HepG2 (cell line): Measurements from ENCODE around the gene TMEM144. TPM values are rescaled to one million over a fixed set of nuclear protein-coding genes. Genes with fewer than 3 reads are reported as not detected.

Experiments
- ATAC-seq: fragments of 200-7000 bp; cut with Tn5 transposase; 3 replicates; pipeline ENCODE4 v1.9.1; 2020; ENCODE audit warnings: mild to moderate bottlenecking, moderate library complexity
- BruUV-seq: library from RNA; stranded (reverse); fragments of 400-500 nt; replicated peaks from 2 replicates; lab custom pipeline; 2021; lab: Mats Ljungman, UMichigan
- CTCF ChIA-PET: fragments of 300-600 bp; formaldehyde crosslinking; extraction: SDS; loops from one replicate; lab custom pipeline; 2021; ENCODE audit warnings: low total read pairs, inconsistent platforms, low intra/inter-chr PET ratio; lab: Yijun Ruan, JAX
- POLR2A ChIA-PET: fragments of 350-600 bp; sonication (Branson Sonifier 250); formaldehyde crosslinking; loops from one replicate; lab custom pipeline; 2020; ENCODE audit warnings: antibody characterized with exemption, inconsistent platforms; lab: Yijun Ruan, JAX
- DNase-seq: peaks from one replicate; pipeline ENCODE4 v3.0.0-alpha.2; 2015; ENCODE audit warnings: low spot score
- FAIRE-seq: peaks from 3 replicates; lab custom pipeline; 2011; peaks lifted over from hg19 to GRCh38; lab: Jason Lieb, UNC
- H2AFZ ChIP-seq: one replicate; pipeline ENCODE4 v1.6.1; 2011; ENCODE audit warnings: low read length, inconsistent platforms
- H3K27ac ChIP-seq: fragments of 300-600 bp; 3 replicates; pipeline ENCODE4 v1.8.0; 2011; ENCODE audit warnings: mixed run types, mild to moderate bottlenecking, mixed read lengths, low read length, inconsistent platforms; ENCODE audit not compliant: insufficient read depth; ENCODE audit errors: extremely low read length
- H3K27me3 ChIP-seq, 2 experiments: fragments of 200-600 bp in 1 of 2; 2 replicates in 1 of 2; 3 replicates in 1 of 2; pipeline versions ENCODE4 v1.6.0 to v1.8.0; 2011; ENCODE audit warnings: low read length in 2 of 2, mild to moderate bottlenecking in 2 of 2, moderate library complexity in 2 of 2, inconsistent platforms in 1 of 2; ENCODE audit not compliant: insufficient read depth in 2 of 2, control insufficient read depth in 1 of 2
- H3K36me3 ChIP-seq, 2 experiments: fragments of 200-600 bp in 1 of 2; replicated peaks in 1 of 2; 2 replicates in 1 of 2; 3 replicates in 1 of 2; pipeline versions ENCODE4 v1.5.1 to v1.8.0; 2011; ENCODE audit warnings: low read length in 2 of 2, inconsistent platforms in 1 of 2; ENCODE audit not compliant: insufficient read depth in 2 of 2, control insufficient read depth in 1 of 2
- H3K4me1 ChIP-seq: 2 replicates; pipeline ENCODE4 v1.5.1; 2012; ENCODE audit warnings: low read length, inconsistent platforms; ENCODE audit not compliant: insufficient read depth
- H3K4me2 ChIP-seq: 2 replicates; pipeline ENCODE4 v1.6.0; 2011; ENCODE audit warnings: low read depth, low read length, inconsistent platforms
- H3K4me3 ChIP-seq, 3 experiments: fragments of 200-600 bp in 1 of 3; sonication (generic), shearing (Covaris generic) in 1 of 3; replicated peaks in 1 of 3; 2 replicates each; pipeline ENCODE4 v1.5.1; 2011 to 2016; ENCODE audit warnings: low read length in 3 of 3, inconsistent platforms in 2 of 3, low read depth in 2 of 3, mild to moderate bottlenecking in 2 of 3, control low read depth in 1 of 3, mixed read lengths in 1 of 3; ENCODE audit not compliant: insufficient read depth in 1 of 3
- H3K79me2 ChIP-seq: one replicate; pipeline ENCODE4 v1.6.1; 2011; ENCODE audit warnings: low read length, inconsistent platforms; ENCODE audit not compliant: insufficient read depth
- H3K9ac ChIP-seq: 2 replicates; pipeline ENCODE4 v1.6.0; 2011; ENCODE audit warnings: mild to moderate bottlenecking, low read depth, low read length, inconsistent platforms; ENCODE audit not compliant: insufficient read depth
- H3K9me3 ChIP-seq: 2 replicates; pipeline ENCODE4 v1.5.1; 2012; ENCODE audit warnings: mild to moderate bottlenecking, low read length
- H4K20me1 ChIP-seq: 2 replicates; pipeline ENCODE4 v1.6.0; 2011; ENCODE audit warnings: inconsistent platforms, mild to moderate bottlenecking, low read length, moderate library complexity; ENCODE audit not compliant: insufficient read depth
- ATRX ChIP-seq: sonication (generic); formaldehyde crosslinking; IDR thresholded peaks from 2 replicates; pipeline ENCODE4 v1.4.0; 2020; ENCODE audit warnings: missing genetic modification reagents, borderline replicate concordance
- KIAA2018 ChIP-seq: sonication (generic); formaldehyde crosslinking; IDR thresholded peaks from 2 replicates; pipeline ENCODE4 v1.5.0; 2020; ENCODE audit warnings: mild to moderate bottlenecking, missing genetic modification reagents, borderline replicate concordance
- KMT2B ChIP-seq: IDR thresholded peaks from 2 replicates; pipeline ENCODE4 v1.6.1; 2016; ENCODE audit warnings: missing genetic modification reagents, missing compliant biosample characterization
- NFRKB ChIP-seq: fragments of 450-650 bp; IDR thresholded peaks from 2 replicates; pipeline ENCODE4 v1.6.1; 2017
- SMC3 ChIP-seq: IDR thresholded peaks from 2 replicates; pipeline ENCODE4 v1.6.1; 2011; ENCODE audit warnings: low read length, improper control_type of control experiment
- SP4 ChIP-seq: sonication (generic); formaldehyde crosslinking; IDR thresholded peaks from 2 replicates; pipeline ENCODE4 v1.8.1; 2023; ENCODE audit warnings: mild to moderate bottlenecking, missing genetic modification reagents
- ZIK1 ChIP-seq: sonication (generic); formaldehyde crosslinking; IDR thresholded peaks from 2 replicates; pipeline ENCODE4 v1.5.0; 2020; ENCODE audit warnings: mild to moderate bottlenecking, low read depth, missing genetic modification reagents, borderline replicate concordance
- ZNF816 ChIP-seq: sonication (generic); formaldehyde crosslinking; IDR thresholded peaks from 2 replicates; pipeline ENCODE4 v1.8.0; 2022; ENCODE audit warnings: missing genetic modification reagents, mild to moderate bottlenecking, borderline replicate concordance
- ZNF850 ChIP-seq: sonication (generic); formaldehyde crosslinking; conservative IDR thresholded peaks from 2 replicates; pipeline ENCODE4 v1.9.0; 2021; ENCODE audit warnings: mild to moderate bottlenecking, missing genetic modification reagents
- ZZZ3 ChIP-seq: sonication (generic); formaldehyde crosslinking; IDR thresholded peaks from 2 replicates; pipeline ENCODE4 v1.4.0; 2020; ENCODE audit warnings: missing genetic modification reagents, mild to moderate bottlenecking, borderline replicate concordance
- WGBS: methylation state at CpG from one replicate; pipeline ENCODE4 v1.1.6; 2017; ENCODE audit warnings: low lambda C conversion rate; 5-methylcytosine and 5-hydroxymethylcytosine counted together
- in situ Hi-C: cut with HindIII; loops from 2 replicates; pipeline ENCODE4 v1.10.0; 2017; ENCODE audit warnings: low pct_unique_long_range_greater_than_20kb; ENCODE audit not compliant: extremely low pct_ligation_motif_present
- intact Hi-C: fragments of 100-400 bp; cut with micrococcal nuclease; formaldehyde crosslinking; loops from one replicate; pipeline ENCODE4 v1.10.0; 2022; ENCODE audit not compliant: unreplicated experiment
- polyA plus RNA-seq, 8 experiments: library from polyadenylated mRNA; depleted of rRNA in 3 of 8; stranded (reverse) in 7 of 8; unstranded in 1 of 8; fragments of >200 nt; fragmentation: Illumina TruSeq in 4 of 8; extraction: Trizol in 4 of 8; gene quantifications; 2 replicates each; pipeline versions ENCODE4 v1.2.1 to v1.2.3, GENCODE V29; 2011 to 2016; ENCODE audit warnings: low read depth in 4 of 8, missing spikeins in 1 of 8, mixed read lengths in 1 of 8; ENCODE audit not compliant: insufficient read depth in 1 of 8
- total RNA-seq, 5 experiments: library from RNA; depleted of rRNA; stranded (reverse); fragments of >200 nt; fragmentation: Illumina TruSeq; extraction: Trizol; gene quantifications; 2 replicates each; pipeline ENCODE4 v1.2.3, GENCODE V29; 2016; ENCODE audit warnings: low read depth in 1 of 5

Gene TMEM144
- total and polyA plus RNA-seq, 2 of the 13 experiments (the other 11 are each of a cell fraction or from before 2014, with no cell fraction given): 10.9 to 12.3 TPM

- TF ChIP-seq KIAA2018 (no peak), SMC3 (peak; percentile 45)
Measured at GRCh38 chr4:158193171-158193749, 17.0 kb upstream of the TMEM144 start (continued).

GRCh38 chr4:158195297-158195696 is 15.0 kb upstream of the TMEM144 start:
- Histone ChIP-seq H3K27ac (no peak overlapping the region), H3K27me3 (no peaks in the 10 kb centered on the region), H3K9ac (no peak overlapping the region), H4K20me1 (no peaks in the 10 kb centered on the region), H2AFZ (no peak overlapping the region), H3K79me2 (no peaks in the 10 kb centered on the region), H3K9me3 (no peaks in the 10 kb centered on the region), H3K4me1 (no peaks in the 10 kb centered on the region), H3K4me3 (no peak overlapping the region), H3K36me3 (peaks cover 2 to 13% of the 10 kb centered on the region in 2 experiments; a peak in 3 of 5 replicates), H3K4me2 (no peak overlapping the region)
- TF ChIP-seq NFRKB: no peak
- no peak for TF ChIP-seq SP4 (CRISPR knock-in tag)
- no peak for TF ChIP-seq ATRX (CRISPR knock-in tag)
- no peak for TF ChIP-seq ZIK1
- TF ChIP-seq KMT2B (CRISPR knock-in tag): no peak
- no peak for TF ChIP-seq ZZZ3 (CRISPR knock-in tag)
- no peak for TF ChIP-seq ZNF850 (CRISPR knock-in tag)
- TF ChIP-seq ZNF816 (CRISPR knock-in tag): no peak
- intact Hi-C loops (no loop called here), in situ Hi-C loops (no loop called here)
- no peak for DNase-seq
- CTCF ChIA-PET: no interaction called here
- POLR2A ChIA-PET: no interaction called here
- BruUV-seq: no TSS peak
- FAIRE-seq: no peak
- no peak for ATAC-seq
- WGBS: 68% methylated on average over 1 of the region's 1 CpG
